GM12878 (cell line): Measurements from ENCODE around the gene MUC5AC. TPM values are rescaled to one million over a fixed set of nuclear protein-coding genes. Genes with fewer than 3 reads are reported as not detected.

Source experiments
- ATAC-seq: fragments of 200-7000 bp; cut with Tn5 transposase; 3 replicates; pipeline ENCODE4 v1.9.1; 2020; ENCODE audit warnings: mild to moderate bottlenecking, moderate library complexity
- BruUV-seq: library from RNA; stranded (reverse); fragments of 400-500 nt; replicated peaks from 2 replicates; lab custom pipeline; 2021; lab: Mats Ljungman, UMichigan
- CTCF ChIA-PET: fragments of 300-600 bp; sonication (Branson Sonifier 250); formaldehyde crosslinking; extraction: SDS; loops from one replicate; lab custom pipeline; 2021; ENCODE audit warnings: inconsistent platforms; lab: Yijun Ruan, JAX
- POLR2A ChIA-PET: fragments of 350-600 bp; formaldehyde crosslinking; extraction: SDS; loops from one replicate; lab custom pipeline; 2021; ENCODE audit warnings: inconsistent platforms; lab: Charles Lee
- RAD21 ChIA-PET: fragments of 300-600 bp; sonication (Branson Sonifier 250); formaldehyde crosslinking; loops from one replicate; lab custom pipeline; 2023; ENCODE audit warnings: antibody characterized with exemption; ENCODE audit not compliant: unreplicated experiment; lab: Charles Lee
- SMC1A ChIA-PET: fragments of 300-600 bp; sonication (Branson Sonifier 250); formaldehyde crosslinking; loops from one replicate; lab custom pipeline; 2023; ENCODE audit not compliant: unreplicated experiment, uncharacterized antibody; lab: Charles Lee
- DNase-seq: peaks from one replicate; pipeline ENCODE4 v3.0.0-alpha.2; 2011; ENCODE audit warnings: low read depth, low spot score
- FAIRE-seq: peaks from 3 replicates; lab custom pipeline; 2011; peaks lifted over from hg19 to GRCh38; lab: Jason Lieb, UNC
- H2AFZ ChIP-seq: 2 replicates; pipeline ENCODE4 v1.6.0; 2011; ENCODE audit warnings: low read depth, low read length, control low read depth; ENCODE audit not compliant: control insufficient read depth
- H3K27ac ChIP-seq: 2 replicates; pipeline ENCODE4 v1.5.1; 2011; ENCODE audit warnings: control low read depth; ENCODE audit not compliant: control insufficient read depth, insufficient read depth
- H3K27me3 ChIP-seq, 2 experiments: replicated peaks in 1 of 2; 2 replicates each; pipeline versions ENCODE4 v1.6.0 to v1.6.1; 2011; ENCODE audit warnings: low read length in 1 of 2; ENCODE audit not compliant: control insufficient read depth in 2 of 2, insufficient read depth in 2 of 2
- H3K36me3 ChIP-seq, 2 experiments: 2 replicates each; pipeline ENCODE4 v1.5.1; 2011; ENCODE audit warnings: low read length in 1 of 2; ENCODE audit not compliant: control insufficient read depth in 2 of 2, insufficient read depth in 2 of 2
- H3K4me1 ChIP-seq: 2 replicates; pipeline ENCODE4 v1.6.1; 2011; ENCODE audit warnings: mild to moderate bottlenecking, low read length, moderate library complexity, mixed read lengths; ENCODE audit not compliant: control insufficient read depth, insufficient read depth
- H3K4me2 ChIP-seq: 2 replicates; pipeline ENCODE4 v1.6.0; 2011; ENCODE audit warnings: control low read depth; ENCODE audit not compliant: control insufficient read depth, insufficient read depth
- H3K4me3 ChIP-seq: fragments of 200-600 bp; sonication (generic); 2 replicates; pipeline ENCODE4 v1.5.1; 2016
- H3K79me2 ChIP-seq: 2 replicates; pipeline ENCODE4 v1.6.0; 2011; ENCODE audit warnings: low read length; ENCODE audit not compliant: control insufficient read depth, insufficient read depth
- H3K9ac ChIP-seq: 2 replicates; pipeline ENCODE4 v1.8.0; 2011; ENCODE audit warnings: low read length, control low read depth, mixed read lengths; ENCODE audit not compliant: control insufficient read depth, insufficient read depth
- H3K9me3 ChIP-seq: replicated peaks from 3 replicates; pipeline ENCODE4 v1.5.1; 2011; ENCODE audit warnings: mild to moderate bottlenecking, low read length; ENCODE audit not compliant: control insufficient read depth, insufficient read depth
- H4K20me1 ChIP-seq: 2 replicates; pipeline ENCODE4 v1.6.0; 2011; ENCODE audit not compliant: control insufficient read depth, insufficient read depth
- ATF7 ChIP-seq: fragments of 450-650 bp; IDR thresholded peaks from 2 replicates; pipeline ENCODE4 v1.6.1; 2016; ENCODE audit warnings: low read depth, mild to moderate bottlenecking
- CHD1 ChIP-seq: IDR thresholded peaks from 2 replicates; pipeline ENCODE4 v1.6.1; 2012; ENCODE audit warnings: low read depth, low read length, improper control_type of control experiment
- JUNB ChIP-seq: IDR thresholded peaks from 2 replicates; pipeline ENCODE4 v1.6.1; 2016; ENCODE audit warnings: antibody characterized with exemption, mild to moderate bottlenecking
- NBN ChIP-seq: fragments of 450-650 bp; IDR thresholded peaks from 2 replicates; pipeline ENCODE4 v1.6.1; 2016
- PBX3 ChIP-seq: IDR thresholded peaks from 2 replicates; pipeline ENCODE4 v1.6.1; 2011; ENCODE audit warnings: mild to moderate bottlenecking, low read depth, low read length, moderate library complexity; ENCODE audit not compliant: insufficient replicate concordance
- PML ChIP-seq: IDR thresholded peaks from 2 replicates; pipeline ENCODE4 v1.6.1; 2012; ENCODE audit warnings: low read length, inconsistent platforms
- POU2F2 ChIP-seq: IDR thresholded peaks from 3 replicates; pipeline ENCODE4 v1.6.1; 2011; ENCODE audit warnings: low read depth, mild to moderate bottlenecking, low read length, borderline replicate concordance
- RUNX3 ChIP-seq: IDR thresholded peaks from 2 replicates; pipeline ENCODE4 v1.6.1; 2012; ENCODE audit warnings: low read length, inconsistent platforms
- TCF12 ChIP-seq: IDR thresholded peaks from 2 replicates; pipeline ENCODE4 v1.6.1; 2011; ENCODE audit warnings: low read depth, mild to moderate bottlenecking, low read length
- WGBS: methylation state at CpG from one replicate; pipeline ENCODE4 v1.1.6; 2016; ENCODE audit warnings: low lambda C conversion rate; ENCODE audit not compliant: insufficient replicate concordance, insufficient coverage; ENCODE audit errors: missing lambda C conversion rate; 5-methylcytosine and 5-hydroxymethylcytosine counted together
- in situ Hi-C: fragments of 300-500 bp; cut with MboI; formaldehyde crosslinking; loops from 9 replicates; pipeline ENCODE4 v1.14.3; 2018; ENCODE audit warnings: mixed read lengths
- intact Hi-C: fragments of 100-400 bp; cut with micrococcal nuclease; formaldehyde crosslinking; loops from one replicate; pipeline ENCODE4 v1.14.2; 2022; ENCODE audit not compliant: unreplicated experiment
- polyA plus RNA-seq, 11 experiments: library from polyadenylated mRNA; depleted of rRNA in 4 of 11; unstranded in 6 of 11; stranded (reverse) in 5 of 11; fragments of >200 nt; fragmentation: Nextera tagmentation in 4 of 11; fragmentation: Illumina TruSeq in 1 of 11; extraction: Ambion mirVana in 4 of 11; extraction: Trizol in 1 of 11; gene quantifications; 1 replicate in 1 of 11; 2 replicates in 10 of 11; pipeline versions ENCODE4 v1.2.1 to v1.2.3, GENCODE V29; 2011 to 2016; ENCODE audit warnings: inconsistent platforms in 2 of 11, missing spikeins in 2 of 11, low read depth in 1 of 11
- total RNA-seq, 4 experiments: library from RNA; depleted of rRNA in 3 of 4; stranded (reverse); fragments of >200 nt in 3 of 4; fragmentation: Illumina TruSeq in 1 of 4; extraction: Trizol in 1 of 4; gene quantifications; 2 replicates each; pipeline versions ENCODE4 v1.2.1 to v1.2.3, GENCODE V29; 2013 to 2021
- TF ChIP-seq, protein P1 (sequence below): fragments of 450-650 bp; IDR thresholded peaks from 2 replicates; pipeline ENCODE4 v1.6.1; 2014; ENCODE audit warnings: mild to moderate bottlenecking

The MUC5AC gene
- total and polyA plus RNA-seq, 10 of the 15 experiments (the other 5 are each of a cell fraction or from before 2014, with no cell fraction given): under 0.01 to 0.01 TPM; not detected in 8

DNA sequence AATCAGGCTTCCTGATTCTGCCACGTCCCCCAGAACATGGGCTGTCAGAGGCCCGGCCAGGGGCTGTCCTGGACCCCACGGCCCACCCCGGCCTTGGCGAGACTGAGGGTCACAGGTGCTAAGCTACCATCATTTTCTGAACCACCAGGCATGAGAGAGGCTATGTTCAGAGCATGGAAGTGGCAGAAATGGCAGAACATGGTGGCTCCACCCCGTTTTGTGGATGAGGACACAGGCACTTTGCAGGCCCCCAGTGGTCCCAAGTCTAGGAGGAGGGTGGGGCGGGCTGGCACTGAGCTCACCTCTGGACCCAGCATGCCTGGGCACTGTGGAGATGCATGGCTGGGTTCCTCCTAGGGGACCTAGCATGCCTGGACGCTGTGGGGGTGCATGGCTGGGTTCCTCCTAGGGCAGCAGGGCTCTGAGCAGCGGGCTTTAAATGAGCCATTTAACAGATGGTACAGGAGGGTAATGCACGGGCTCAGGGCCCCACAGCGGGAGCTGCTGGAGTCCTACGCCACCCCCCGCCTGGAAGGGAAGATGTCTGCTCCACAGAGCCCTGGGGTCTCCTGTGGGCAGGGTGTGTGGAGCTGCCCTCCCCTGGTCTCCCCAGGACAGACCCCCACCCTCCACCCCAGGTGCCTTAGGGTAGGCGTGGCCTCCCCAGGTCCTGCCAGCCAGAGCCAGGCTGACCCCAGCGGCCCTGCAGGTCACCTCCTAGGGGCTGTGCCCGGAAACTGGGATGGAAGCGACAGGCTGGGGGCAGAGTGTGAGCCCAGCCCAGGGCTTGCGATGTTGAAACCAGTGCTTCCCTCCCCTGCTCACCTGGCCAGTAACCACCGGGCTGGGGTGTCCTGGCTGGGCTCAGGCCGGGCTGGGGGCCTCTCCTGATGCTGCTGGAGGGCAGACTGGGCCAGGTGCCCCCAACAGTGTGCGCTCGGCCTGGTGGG lies 6.1 kb upstream of the MUC5AC start:
- H3K4me1 ChIP-seq: no peaks in the 10 kb centered on the region; the same call in 1 of the 2 replicates
- no peak for DNase-seq
- no peaks in the 10 kb centered on the region for H3K36me3 ChIP-seq
- no peak for TF ChIP-seq TCF12
- no peak for TF ChIP-seq RUNX3
- no peak for TF ChIP-seq NBN
- no peak for TF ChIP-seq CHD1
- no peak for TF ChIP-seq JUNB
- TF ChIP-seq PBX3: no peak
- no peak for TF ChIP-seq POU2F2
- no peak for TF ChIP-seq ATF7
- no peak for TF ChIP-seq PML
- TF ChIP-seq, protein P1, sequence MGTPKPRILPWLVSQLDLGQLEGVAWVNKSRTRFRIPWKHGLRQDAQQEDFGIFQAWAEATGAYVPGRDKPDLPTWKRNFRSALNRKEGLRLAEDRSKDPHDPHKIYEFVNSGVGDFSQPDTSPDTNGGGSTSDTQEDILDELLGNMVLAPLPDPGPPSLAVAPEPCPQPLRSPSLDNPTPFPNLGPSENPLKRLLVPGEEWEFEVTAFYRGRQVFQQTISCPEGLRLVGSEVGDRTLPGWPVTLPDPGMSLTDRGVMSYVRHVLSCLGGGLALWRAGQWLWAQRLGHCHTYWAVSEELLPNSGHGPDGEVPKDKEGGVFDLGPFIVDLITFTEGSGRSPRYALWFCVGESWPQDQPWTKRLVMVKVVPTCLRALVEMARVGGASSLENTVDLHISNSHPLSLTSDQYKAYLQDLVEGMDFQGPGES: no peak
- CTCF ChIA-PET: no interaction called here
- no peaks in the 10 kb centered on the region for H3K27me3 ChIP-seq
- no peak overlapping the region for H3K27ac ChIP-seq
- no peaks in the 10 kb centered on the region for H4K20me1 ChIP-seq
- no peaks in the 10 kb centered on the region; the same call in 2 of the 3 replicates for H3K9me3 ChIP-seq
- intact Hi-C loops: no loop called here
- H3K4me2 ChIP-seq: 0 out of 2 replicates have a peak overlapping the region, but pooled peaks have one; percentile 17
- H3K4me3 ChIP-seq: no peak overlapping the region
- no peak overlapping the region for H2AFZ ChIP-seq
- POLR2A ChIA-PET: no interaction called here
- SMC1A ChIA-PET: no interaction called here
- no TSS peak for BruUV-seq
- no peak overlapping the region for H3K9ac ChIP-seq
- H3K79me2 ChIP-seq: no peaks in the 10 kb centered on the region
- FAIRE-seq: no peak
- RAD21 ChIA-PET: no interaction called here
- ATAC-seq: peak; percentile 37
- in situ Hi-C loops: no loop called here
- 32% methylated on average over 19 of the region's 22 CpGs for WGBS
